Nephron (organoid): Measurements from ENCODE around the gene SIRPA.

Experiments
- H3K27ac Mint-ChIP-seq, 3 experiments: 2 replicates each; pipeline ENCODE4 v1.8.0; 2020; ENCODE audit warnings: mixed read lengths in 3 of 3, mild to moderate bottlenecking in 2 of 3, moderate library complexity in 1 of 3
- H3K27me3 Mint-ChIP-seq: 2 replicates; pipeline ENCODE4 v1.8.0; 2021; ENCODE audit warnings: low read depth, mild to moderate bottlenecking, moderate library complexity, mixed read lengths
- H3K36me3 Mint-ChIP-seq: 2 replicates; pipeline ENCODE4 v1.8.0; 2020; ENCODE audit warnings: low read depth, mixed read lengths
- H3K4me1 Mint-ChIP-seq: 2 replicates; pipeline ENCODE4 v1.8.0; 2020; ENCODE audit warnings: mixed read lengths
- H3K4me3 Mint-ChIP-seq, 3 experiments: 2 replicates each; pipeline ENCODE4 v1.8.0; 2020; ENCODE audit warnings: mild to moderate bottlenecking in 3 of 3, mixed read lengths in 3 of 3, moderate library complexity in 2 of 3
- H3K9me3 Mint-ChIP-seq: 2 replicates; pipeline ENCODE4 v1.8.0; 2020; ENCODE audit warnings: mixed read lengths
- TF ChIP-seq, protein P1 (sequence below), 3 experiments: fragments of 200-600 bp; sonication (generic); IDR thresholded peaks; one replicate each; pipeline ENCODE4 v1.5.0; 2021; ENCODE audit warnings: antibody characterized with exemption in 3 of 3; ENCODE audit not compliant: unreplicated experiment in 3 of 3

Gene SIRPA

GRCh38 chr20:1879934-1880333, 15.3 kb upstream of the SIRPA start:
- Mint-ChIP-seq H3K9me3 (no peaks in the 10 kb centered on the region), H3K4me3 (no peak overlapping the region), H3K27ac (no peak overlapping the region), H3K4me1 (peaks cover 6% of the 10 kb centered on the region), H3K36me3 (no peaks in the 10 kb centered on the region), H3K27me3 (peaks cover 25% of the 10 kb centered on the region)
- TF ChIP-seq, protein P1, sequence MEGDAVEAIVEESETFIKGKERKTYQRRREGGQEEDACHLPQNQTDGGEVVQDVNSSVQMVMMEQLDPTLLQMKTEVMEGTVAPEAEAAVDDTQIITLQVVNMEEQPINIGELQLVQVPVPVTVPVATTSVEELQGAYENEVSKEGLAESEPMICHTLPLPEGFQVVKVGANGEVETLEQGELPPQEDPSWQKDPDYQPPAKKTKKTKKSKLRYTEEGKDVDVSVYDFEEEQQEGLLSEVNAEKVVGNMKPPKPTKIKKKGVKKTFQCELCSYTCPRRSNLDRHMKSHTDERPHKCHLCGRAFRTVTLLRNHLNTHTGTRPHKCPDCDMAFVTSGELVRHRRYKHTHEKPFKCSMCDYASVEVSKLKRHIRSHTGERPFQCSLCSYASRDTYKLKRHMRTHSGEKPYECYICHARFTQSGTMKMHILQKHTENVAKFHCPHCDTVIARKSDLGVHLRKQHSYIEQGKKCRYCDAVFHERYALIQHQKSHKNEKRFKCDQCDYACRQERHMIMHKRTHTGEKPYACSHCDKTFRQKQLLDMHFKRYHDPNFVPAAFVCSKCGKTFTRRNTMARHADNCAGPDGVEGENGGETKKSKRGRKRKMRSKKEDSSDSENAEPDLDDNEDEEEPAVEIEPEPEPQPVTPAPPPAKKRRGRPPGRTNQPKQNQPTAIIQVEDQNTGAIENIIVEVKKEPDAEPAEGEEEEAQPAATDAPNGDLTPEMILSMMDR (IDR thresholded peaks at IDR 0.05; ENCODE audit: unreplicated experiment in 3 of 3) = no peak

GRCh38 chr20:1880529-1881239, 14.5 kb upstream of the SIRPA start:
- Mint-ChIP-seq H3K4me3 (no peak overlapping the region), H3K27me3 (peaks cover 20% of the 10 kb centered on the region), H3K4me1 (peaks cover 6% of the 10 kb centered on the region), H3K27ac (no peak overlapping the region), H3K36me3 (no peaks in the 10 kb centered on the region), H3K9me3 (no peaks in the 10 kb centered on the region)
- TF ChIP-seq, protein P1 (IDR thresholded peaks at IDR 0.05; ENCODE audit: unreplicated experiment in 3 of 3) = no peak

DNA sequence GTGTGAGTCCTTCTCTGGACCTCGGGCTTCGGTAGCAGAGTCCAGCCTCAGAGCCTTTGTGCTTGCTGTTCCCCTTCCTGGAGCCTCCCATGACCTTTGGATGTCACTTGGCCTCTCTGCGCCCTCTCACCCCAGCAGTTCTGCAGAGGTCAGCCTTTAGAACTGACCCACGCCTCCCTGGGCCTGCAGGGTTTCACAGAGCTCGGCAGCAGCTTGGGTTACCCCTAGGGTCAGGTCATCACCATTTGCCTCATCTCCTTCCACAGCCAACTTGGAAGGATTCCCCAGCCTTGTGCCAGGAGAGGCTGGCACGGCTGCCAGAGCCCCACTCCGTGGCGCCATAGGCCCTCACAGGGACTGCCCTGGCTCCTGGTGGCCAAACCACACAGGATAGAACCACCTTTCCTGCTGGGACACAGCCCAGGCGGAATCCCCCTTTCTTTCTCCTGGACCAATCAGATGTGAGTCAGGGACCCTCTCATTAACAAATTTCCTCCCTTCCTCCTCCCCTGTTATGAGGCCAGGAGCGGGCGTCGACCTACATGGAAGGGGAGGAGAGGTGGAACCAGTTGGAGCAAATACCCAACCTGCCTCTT, 13.9 kb upstream of the SIRPA start:
- TF ChIP-seq, protein P1 (IDR thresholded peaks at IDR 0.05; ENCODE audit: unreplicated experiment in 3 of 3) = no peak
- Mint-ChIP-seq H3K4me3 (no peak overlapping the region), H3K4me1 (peaks cover 6% of the 10 kb centered on the region), H3K36me3 (no peaks in the 10 kb centered on the region), H3K9me3 (no peaks in the 10 kb centered on the region), H3K27me3 (peaks cover 25% of the 10 kb centered on the region), H3K27ac (no peak overlapping the region)

DNA sequence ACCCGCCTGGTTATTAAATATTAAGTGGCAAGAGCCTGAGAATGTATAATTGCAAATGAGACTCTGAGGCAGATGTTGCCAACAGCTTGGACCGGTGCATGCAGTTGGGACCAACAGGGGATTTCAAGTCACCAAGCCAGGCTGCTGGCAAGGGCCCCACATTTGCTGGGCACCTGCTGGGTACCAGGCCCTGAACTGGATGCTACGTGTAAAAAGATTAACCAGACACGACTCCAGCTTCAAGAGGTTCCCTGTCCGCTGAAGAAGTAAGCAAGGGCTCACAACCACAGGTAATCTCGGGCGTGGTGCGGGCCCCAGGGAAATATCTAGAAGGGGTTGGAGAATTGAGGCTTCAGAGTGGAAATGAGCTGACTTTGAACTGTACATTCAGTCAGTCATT, 13.2 kb upstream of the SIRPA start:
- Mint-ChIP-seq H3K4me3 (no peak overlapping the region), H3K36me3 (no peaks in the 10 kb centered on the region), H3K27ac (no peak overlapping the region), H3K9me3 (no peaks in the 10 kb centered on the region), H3K4me1 (peaks cover 6% of the 10 kb centered on the region), H3K27me3 (peaks cover 25% of the 10 kb centered on the region)
- TF ChIP-seq, protein P1 (IDR thresholded peaks at IDR 0.05; ENCODE audit: unreplicated experiment in 3 of 3) = no peak

GRCh38 chr20:1883986-1884385, 11.2 kb upstream of the SIRPA start:
- TF ChIP-seq, protein P1 (IDR thresholded peaks at IDR 0.05; ENCODE audit: unreplicated experiment in 3 of 3) = no peak
- Mint-ChIP-seq H3K9me3 (no peaks in the 10 kb centered on the region), H3K4me3 (no peak overlapping the region), H3K27ac (no peak overlapping the region), H3K27me3 (peaks cover 34% of the 10 kb centered on the region), H3K36me3 (no peaks in the 10 kb centered on the region), H3K4me1 (peaks cover 6% of the 10 kb centered on the region)

DNA sequence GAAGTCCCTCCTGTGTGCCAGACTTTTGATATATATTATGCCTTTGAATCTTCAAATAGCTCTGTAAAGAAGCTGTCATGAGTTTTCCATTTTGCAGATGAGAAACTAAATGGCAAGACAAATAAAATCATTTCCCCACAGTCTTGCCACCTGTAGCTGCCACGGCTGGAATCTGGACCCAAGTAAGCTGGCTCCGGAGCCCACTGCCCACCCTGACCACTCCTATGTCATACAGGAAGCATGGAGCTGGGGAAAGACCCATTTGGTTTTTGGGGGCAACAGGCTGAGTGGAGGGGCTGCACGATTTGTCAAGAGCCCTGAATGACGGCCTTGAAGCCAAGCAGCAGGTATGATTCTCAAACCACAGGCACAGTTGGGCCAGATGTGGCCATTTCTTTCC, 10.0 kb upstream of the SIRPA start:
- H3K9me3 Mint-ChIP-seq = no peaks in the 10 kb centered on the region
- no peak overlapping the region for H3K27ac Mint-ChIP-seq
- H3K27me3 Mint-ChIP-seq = peaks cover 32% of the 10 kb centered on the region
- H3K4me1 Mint-ChIP-seq = peaks cover 6% of the 10 kb centered on the region
- no peak overlapping the region for H3K4me3 Mint-ChIP-seq
- H3K36me3 Mint-ChIP-seq = no peaks in the 10 kb centered on the region
- TF ChIP-seq, protein P1 (IDR thresholded peaks at IDR 0.05; ENCODE audit: unreplicated experiment in 3 of 3) = no peak
